ENCODE data around the gene ZNF80. TPM values are rescaled to one million over a fixed set of nuclear protein-coding genes. Genes with fewer than 3 reads are reported as not detected.
"Not testable (repeated sequence)": the region's sequence is repeated elsewhere in the genome, so short reads cannot be mapped to it uniquely, and the experiment has no call there.

The ZNF80 gene
- polyA plus RNA-seq, 1 donor (not counting 4 experiments of a cell fraction or from before 2014, with no cell fraction given), result not detected

GRCh38 chr3:114252954-114253353 lies 15.6 kb upstream of the ZNF80 start:
- Histone ChIP-seq H3K9me3 (ENCODE audit: control insufficient read depth, low read depth, low read length) (no peaks in the 10 kb centered on the region), H3K9me1 (ENCODE audit: control insufficient read depth, extremely low read depth, insufficient read depth, low read length) (no peaks in the 10 kb centered on the region), H3K4me1 (ENCODE audit: control insufficient read depth, extremely low read depth, insufficient read depth, low read length) (no peaks in the 10 kb centered on the region), H3K4me2 (ENCODE audit: control insufficient read depth, extremely low read depth, insufficient read depth, low read depth, low read length) (no peak overlapping the region), H3K27ac (ENCODE audit: control insufficient read depth, insufficient read depth, low read length) (no peak overlapping the region), H3K79me2 (ENCODE audit: control insufficient read depth, insufficient read depth, low read length) (no peaks in the 10 kb centered on the region), H3K27me3 (ENCODE audit: control insufficient read depth, extremely low read depth, insufficient read depth, low read length) (no peaks in the 10 kb centered on the region), H2AFZ (ENCODE audit: control insufficient read depth, low read length) (no peak overlapping the region), H4K20me1 (ENCODE audit: control insufficient read depth, extremely low read depth, insufficient read depth, low read length) (no peaks in the 10 kb centered on the region), H3K4me3 (ENCODE audit: control insufficient read depth in 2 of 3, extremely low read depth in 1 of 3, insufficient read depth in 2 of 3, low read depth in 1 of 3, low read length in 3 of 3) (no peak overlapping the region), H3K36me3 (ENCODE audit: control insufficient read depth in 2 of 2, extremely low read depth in 1 of 2, insufficient read depth in 2 of 2, low read length in 2 of 2) (no peaks in the 10 kb centered on the region), H3K9ac (ENCODE audit: control insufficient read depth, extremely low read depth, insufficient read depth, low read length) (no peak overlapping the region)
- TF ChIP-seq EZH2 (IDR thresholded peaks at IDR 0.05; ENCODE audit: low read length), result no peak
- DNase-seq (ENCODE audit: low read depth, low spot score) (no peak), FAIRE-seq (no peak)
- dilution Hi-C loops (cut with MboI; ENCODE audit: extremely low pct_ligation_motif_present, low sequenced_read_pairs), result no loop called here

- no peaks in the 10 kb centered on the region for H3K4me1 ChIP-seq (ENCODE audit: control insufficient read depth, extremely low read depth, insufficient read depth, low read length)
- no peak overlapping the region for H2AFZ ChIP-seq (ENCODE audit: control insufficient read depth, low read length)
- no peaks in the 10 kb centered on the region for H3K36me3 ChIP-seq (ENCODE audit: control insufficient read depth in 2 of 2, extremely low read depth in 1 of 2, insufficient read depth in 2 of 2, low read length in 2 of 2)
- H3K9me3 ChIP-seq (ENCODE audit: control insufficient read depth, low read depth, low read length), result no peaks in the 10 kb centered on the region
- no peak for TF ChIP-seq EZH2 (IDR thresholded peaks at IDR 0.05; ENCODE audit: low read length)
- TF ChIP-seq, protein P1, sequence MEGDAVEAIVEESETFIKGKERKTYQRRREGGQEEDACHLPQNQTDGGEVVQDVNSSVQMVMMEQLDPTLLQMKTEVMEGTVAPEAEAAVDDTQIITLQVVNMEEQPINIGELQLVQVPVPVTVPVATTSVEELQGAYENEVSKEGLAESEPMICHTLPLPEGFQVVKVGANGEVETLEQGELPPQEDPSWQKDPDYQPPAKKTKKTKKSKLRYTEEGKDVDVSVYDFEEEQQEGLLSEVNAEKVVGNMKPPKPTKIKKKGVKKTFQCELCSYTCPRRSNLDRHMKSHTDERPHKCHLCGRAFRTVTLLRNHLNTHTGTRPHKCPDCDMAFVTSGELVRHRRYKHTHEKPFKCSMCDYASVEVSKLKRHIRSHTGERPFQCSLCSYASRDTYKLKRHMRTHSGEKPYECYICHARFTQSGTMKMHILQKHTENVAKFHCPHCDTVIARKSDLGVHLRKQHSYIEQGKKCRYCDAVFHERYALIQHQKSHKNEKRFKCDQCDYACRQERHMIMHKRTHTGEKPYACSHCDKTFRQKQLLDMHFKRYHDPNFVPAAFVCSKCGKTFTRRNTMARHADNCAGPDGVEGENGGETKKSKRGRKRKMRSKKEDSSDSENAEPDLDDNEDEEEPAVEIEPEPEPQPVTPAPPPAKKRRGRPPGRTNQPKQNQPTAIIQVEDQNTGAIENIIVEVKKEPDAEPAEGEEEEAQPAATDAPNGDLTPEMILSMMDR (optimal IDR thresholded peaks at IDR 0.05 in 1 of 3, IDR thresholded peaks at IDR 0.05 in 1 of 3, conservative IDR thresholded peaks at IDR 0.05 in 1 of 3; ENCODE audit: extremely low read depth in 1 of 3, insufficient read depth in 2 of 3, low read length in 3 of 3), result no peak
- no peak for DNase-seq (ENCODE audit: low read depth, low spot score)
- no peak overlapping the region for H3K9ac ChIP-seq (ENCODE audit: control insufficient read depth, extremely low read depth, insufficient read depth, low read length)
- dilution Hi-C loops (cut with MboI; ENCODE audit: extremely low pct_ligation_motif_present, low sequenced_read_pairs), result no loop called here
- FAIRE-seq, result no peak
- H4K20me1 ChIP-seq (ENCODE audit: control insufficient read depth, extremely low read depth, insufficient read depth, low read length), result no peaks in the 10 kb centered on the region
- no peak overlapping the region for H3K4me2 ChIP-seq (ENCODE audit: control insufficient read depth, extremely low read depth, insufficient read depth, low read depth, low read length)
- no peaks in the 10 kb centered on the region for H3K79me2 ChIP-seq (ENCODE audit: control insufficient read depth, insufficient read depth, low read length)
- H3K27ac ChIP-seq (ENCODE audit: control insufficient read depth, insufficient read depth, low read length), result no peak overlapping the region
- no peak overlapping the region for H3K4me3 ChIP-seq (ENCODE audit: control insufficient read depth in 2 of 3, extremely low read depth in 1 of 3, insufficient read depth in 2 of 3, low read depth in 1 of 3, low read length in 3 of 3)
- H3K9me1 ChIP-seq (ENCODE audit: control insufficient read depth, extremely low read depth, insufficient read depth, low read length), result no peaks in the 10 kb centered on the region
- H3K27me3 ChIP-seq (ENCODE audit: control insufficient read depth, extremely low read depth, insufficient read depth, low read length), result no peaks in the 10 kb centered on the region
These were observed 5.6 kb upstream of the ZNF80 start for GRCh38 chr3:114242947-114243346.

DNA sequence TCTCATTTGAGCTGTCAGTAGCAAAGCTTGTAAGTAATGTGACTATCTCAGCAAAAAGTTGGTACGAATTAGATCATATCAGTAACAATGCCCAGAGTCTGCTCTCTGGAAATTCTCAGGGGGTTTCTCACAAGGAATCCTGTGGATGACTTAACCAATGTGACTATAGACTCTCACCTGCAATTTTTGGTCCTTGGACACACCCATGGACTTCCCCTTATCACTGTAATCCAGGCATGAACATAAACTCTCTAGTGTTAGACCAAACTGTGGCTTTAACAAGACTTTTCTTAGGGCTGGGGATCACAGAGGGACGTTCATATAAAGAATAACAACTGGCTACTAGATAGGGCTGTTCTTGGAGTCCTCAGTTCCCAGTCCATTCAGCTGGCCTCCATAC lies 3.9 kb upstream of the ZNF80 start:
- no peak overlapping the region for H3K4me2 ChIP-seq (ENCODE audit: control insufficient read depth, extremely low read depth, insufficient read depth, low read depth, low read length)
- H2AFZ ChIP-seq (ENCODE audit: control insufficient read depth, low read length), result no peak overlapping the region
- H4K20me1 ChIP-seq (ENCODE audit: control insufficient read depth, extremely low read depth, insufficient read depth, low read length), result no peaks in the 10 kb centered on the region
- no peaks in the 10 kb centered on the region for H3K79me2 ChIP-seq (ENCODE audit: control insufficient read depth, insufficient read depth, low read length)
- H3K27me3 ChIP-seq (ENCODE audit: control insufficient read depth, extremely low read depth, insufficient read depth, low read length), result no peaks in the 10 kb centered on the region
- no peak overlapping the region for H3K4me3 ChIP-seq (ENCODE audit: control insufficient read depth in 2 of 3, extremely low read depth in 1 of 3, insufficient read depth in 2 of 3, low read depth in 1 of 3, low read length in 3 of 3)
- dilution Hi-C loops (cut with MboI; ENCODE audit: extremely low pct_ligation_motif_present, low sequenced_read_pairs), result no loop called here
- H3K9me1 ChIP-seq (ENCODE audit: control insufficient read depth, extremely low read depth, insufficient read depth, low read length), result no peaks in the 10 kb centered on the region
- H3K36me3 ChIP-seq (ENCODE audit: control insufficient read depth in 2 of 2, extremely low read depth in 1 of 2, insufficient read depth in 2 of 2, low read length in 2 of 2), result no peaks in the 10 kb centered on the region
- FAIRE-seq (no peak), DNase-seq (ENCODE audit: low read depth, low spot score) (no peak)
- H3K9ac ChIP-seq (ENCODE audit: control insufficient read depth, extremely low read depth, insufficient read depth, low read length), result no peak overlapping the region
- no peaks in the 10 kb centered on the region for H3K9me3 ChIP-seq (ENCODE audit: control insufficient read depth, low read depth, low read length)
- no peaks in the 10 kb centered on the region for H3K4me1 ChIP-seq (ENCODE audit: control insufficient read depth, extremely low read depth, insufficient read depth, low read length)
- H3K27ac ChIP-seq (ENCODE audit: control insufficient read depth, insufficient read depth, low read length), result no peak overlapping the region
- no peak for TF ChIP-seq EZH2 (IDR thresholded peaks at IDR 0.05; ENCODE audit: low read length)
- TF ChIP-seq, protein P1 (optimal IDR thresholded peaks at IDR 0.05 in 1 of 3, IDR thresholded peaks at IDR 0.05 in 1 of 3, conservative IDR thresholded peaks at IDR 0.05 in 1 of 3; ENCODE audit: extremely low read depth in 1 of 3, insufficient read depth in 2 of 3, low read length in 3 of 3), result no peak

DNA sequence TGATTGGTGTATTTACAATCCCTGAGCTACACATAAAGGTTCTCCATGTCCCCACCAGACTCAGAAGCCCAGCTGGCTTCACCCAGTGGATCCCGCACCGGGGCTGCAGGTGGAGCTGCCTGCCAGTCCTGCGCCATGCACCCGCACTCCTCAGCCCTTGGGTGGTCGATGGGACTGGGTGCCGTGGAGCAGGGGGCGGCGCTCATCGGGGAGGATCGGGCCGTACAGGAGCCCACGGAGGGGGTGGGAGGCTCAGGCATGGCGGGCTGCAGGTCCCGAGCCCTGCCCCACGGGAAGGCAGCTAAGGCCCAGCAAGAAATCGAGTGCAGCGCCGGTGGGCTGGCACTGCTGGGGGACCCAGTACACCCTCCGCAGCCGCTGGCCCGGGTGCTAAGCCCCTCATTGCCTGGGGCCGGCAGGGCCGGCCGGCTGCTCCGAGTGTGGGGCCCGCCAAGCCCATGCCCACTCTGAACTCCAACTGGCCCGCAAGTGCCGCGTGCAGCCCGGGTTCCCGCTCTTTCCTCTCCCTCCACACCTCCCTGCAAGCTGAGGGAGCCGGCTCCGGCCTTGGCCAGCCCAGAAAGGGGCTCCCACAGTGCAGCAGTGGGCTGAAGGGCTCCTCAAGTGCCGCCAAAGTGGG lies 888 bp upstream of the ZNF80 start:
- H3K36me3 ChIP-seq (ENCODE audit: control insufficient read depth in 2 of 2, extremely low read depth in 1 of 2, insufficient read depth in 2 of 2, low read length in 2 of 2); H3K4me1 ChIP-seq (ENCODE audit: control insufficient read depth, extremely low read depth, insufficient read depth, low read length); H2AFZ ChIP-seq (ENCODE audit: control insufficient read depth, low read length); H3K9ac ChIP-seq (ENCODE audit: control insufficient read depth, extremely low read depth, insufficient read depth, low read length); FAIRE-seq; H3K9me1 ChIP-seq (ENCODE audit: control insufficient read depth, extremely low read depth, insufficient read depth, low read length); H3K27me3 ChIP-seq (ENCODE audit: control insufficient read depth, extremely low read depth, insufficient read depth, low read length); dilution Hi-C loops (cut with MboI; ENCODE audit: extremely low pct_ligation_motif_present, low sequenced_read_pairs); DNase-seq (ENCODE audit: low read depth, low spot score); H3K4me3 ChIP-seq (ENCODE audit: control insufficient read depth in 2 of 3, extremely low read depth in 1 of 3, insufficient read depth in 2 of 3, low read depth in 1 of 3, low read length in 3 of 3); H3K9me3 ChIP-seq (ENCODE audit: control insufficient read depth, low read depth, low read length); H4K20me1 ChIP-seq (ENCODE audit: control insufficient read depth, extremely low read depth, insufficient read depth, low read length); H3K79me2 ChIP-seq (ENCODE audit: control insufficient read depth, insufficient read depth, low read length); H3K4me2 ChIP-seq (ENCODE audit: control insufficient read depth, extremely low read depth, insufficient read depth, low read depth, low read length); H3K27ac ChIP-seq (ENCODE audit: control insufficient read depth, insufficient read depth, low read length): not testable (repeated sequence)

Measured in keratinocyte (primary cell).